ENCODE data around the gene TCF15. TPM values are rescaled to one million over a fixed set of nuclear protein-coding genes. Genes with fewer than 3 reads are reported as not detected.

Gene TCF15
- total and polyA plus RNA-seq, 2 of the 13 experiments (the other 11 are each of a cell fraction or from before 2014, with no cell fraction given), result not detected

DNA sequence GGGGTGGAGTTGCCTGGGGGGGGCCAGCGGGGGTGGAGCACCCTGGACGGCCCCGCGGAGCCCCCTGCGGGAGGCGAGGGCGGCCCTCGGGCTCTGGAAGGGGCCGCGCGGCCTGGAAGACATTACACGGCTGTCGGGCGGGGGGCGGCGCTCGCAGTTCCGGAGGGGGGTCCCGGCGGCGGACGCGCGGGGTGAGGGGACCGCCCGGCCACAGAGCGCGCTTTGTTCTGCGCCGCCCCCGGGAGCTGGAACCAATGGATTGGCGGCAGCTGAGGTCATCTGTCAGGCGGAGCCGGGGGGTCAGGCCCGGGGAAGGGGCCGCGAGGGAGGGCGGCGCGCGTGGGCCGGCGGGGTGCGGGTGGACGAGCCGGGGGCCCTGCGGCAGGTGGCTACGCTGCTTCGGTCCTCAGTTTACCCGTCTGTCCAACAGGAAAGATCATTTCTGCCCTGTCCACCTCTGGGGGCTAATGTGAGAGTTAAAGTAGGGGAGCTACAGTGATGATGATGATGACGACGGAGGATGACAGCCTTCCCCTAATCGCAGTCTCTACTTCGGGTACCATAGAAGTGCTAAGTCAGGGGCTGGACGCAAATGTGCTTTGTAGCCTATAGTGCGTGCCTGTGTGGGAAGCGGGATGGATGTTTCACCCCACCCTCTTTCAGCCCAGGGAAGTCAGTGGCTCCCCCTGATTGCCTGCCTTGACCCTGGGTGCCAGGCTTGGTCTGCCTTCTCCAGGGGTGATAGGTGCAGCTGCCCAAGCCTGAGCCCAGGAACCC is 32.5 kb upstream of the TCF15 start (continued):
- TF ChIP-seq, protein P1, sequence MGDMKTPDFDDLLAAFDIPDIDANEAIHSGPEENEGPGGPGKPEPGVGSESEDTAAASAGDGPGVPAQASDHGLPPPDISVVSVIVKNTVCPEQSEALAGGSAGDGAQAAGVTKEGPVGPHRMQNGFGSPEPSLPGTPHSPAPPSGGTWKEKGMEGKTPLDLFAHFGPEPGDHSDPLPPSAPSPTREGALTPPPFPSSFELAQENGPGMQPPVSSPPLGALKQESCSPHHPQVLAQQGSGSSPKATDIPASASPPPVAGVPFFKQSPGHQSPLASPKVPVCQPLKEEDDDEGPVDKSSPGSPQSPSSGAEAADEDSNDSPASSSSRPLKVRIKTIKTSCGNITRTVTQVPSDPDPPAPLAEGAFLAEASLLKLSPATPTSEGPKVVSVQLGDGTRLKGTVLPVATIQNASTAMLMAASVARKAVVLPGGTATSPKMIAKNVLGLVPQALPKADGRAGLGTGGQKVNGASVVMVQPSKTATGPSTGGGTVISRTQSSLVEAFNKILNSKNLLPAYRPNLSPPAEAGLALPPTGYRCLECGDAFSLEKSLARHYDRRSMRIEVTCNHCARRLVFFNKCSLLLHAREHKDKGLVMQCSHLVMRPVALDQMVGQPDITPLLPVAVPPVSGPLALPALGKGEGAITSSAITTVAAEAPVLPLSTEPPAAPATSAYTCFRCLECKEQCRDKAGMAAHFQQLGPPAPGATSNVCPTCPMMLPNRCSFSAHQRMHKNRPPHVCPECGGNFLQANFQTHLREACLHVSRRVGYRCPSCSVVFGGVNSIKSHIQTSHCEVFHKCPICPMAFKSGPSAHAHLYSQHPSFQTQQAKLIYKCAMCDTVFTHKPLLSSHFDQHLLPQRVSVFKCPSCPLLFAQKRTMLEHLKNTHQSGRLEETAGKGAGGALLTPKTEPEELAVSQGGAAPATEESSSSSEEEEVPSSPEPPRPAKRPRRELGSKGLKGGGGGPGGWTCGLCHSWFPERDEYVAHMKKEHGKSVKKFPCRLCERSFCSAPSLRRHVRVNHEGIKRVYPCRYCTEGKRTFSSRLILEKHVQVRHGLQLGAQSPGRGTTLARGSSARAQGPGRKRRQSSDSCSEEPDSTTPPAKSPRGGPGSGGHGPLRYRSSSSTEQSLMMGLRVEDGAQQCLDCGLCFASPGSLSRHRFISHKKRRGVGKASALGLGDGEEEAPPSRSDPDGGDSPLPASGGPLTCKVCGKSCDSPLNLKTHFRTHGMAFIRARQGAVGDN (CRISPR knock-in tag; IDR thresholded peaks at IDR 0.05), result peak; percentile 86
- TF ChIP-seq ZNF678 (CRISPR knock-in tag; IDR thresholded peaks at IDR 0.05) (0 out of 2 replicates have a peak, but pooled peaks have one; percentile 40), AGO2 (optimal IDR thresholded peaks at IDR 0.05; ENCODE audit: low read depth, low read length) (no peak), ZNF572 (CRISPR knock-in tag; IDR thresholded peaks at IDR 0.05) (no peak), MIER2 (CRISPR knock-in tag; IDR thresholded peaks at IDR 0.05) (no peak), HNRNPUL1 (IDR thresholded peaks at IDR 0.05; ENCODE audit: low read depth, low read length) (no peak), FOSL2 (CRISPR knock-in tag; IDR thresholded peaks at IDR 0.05) (peak; percentile 47)
- TF ChIP-seq, protein P2, sequence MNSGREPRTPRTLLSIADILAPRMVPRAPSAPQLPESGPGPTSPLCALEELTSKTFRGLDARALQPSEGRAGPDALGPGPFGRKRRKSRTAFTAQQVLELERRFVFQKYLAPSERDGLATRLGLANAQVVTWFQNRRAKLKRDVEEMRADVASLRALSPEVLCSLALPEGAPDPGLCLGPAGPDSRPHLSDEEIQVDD (CRISPR knock-in tag; IDR thresholded peaks at IDR 0.05; ENCODE audit: borderline replicate concordance), result no peak
- TF ChIP-seq, protein P3, sequence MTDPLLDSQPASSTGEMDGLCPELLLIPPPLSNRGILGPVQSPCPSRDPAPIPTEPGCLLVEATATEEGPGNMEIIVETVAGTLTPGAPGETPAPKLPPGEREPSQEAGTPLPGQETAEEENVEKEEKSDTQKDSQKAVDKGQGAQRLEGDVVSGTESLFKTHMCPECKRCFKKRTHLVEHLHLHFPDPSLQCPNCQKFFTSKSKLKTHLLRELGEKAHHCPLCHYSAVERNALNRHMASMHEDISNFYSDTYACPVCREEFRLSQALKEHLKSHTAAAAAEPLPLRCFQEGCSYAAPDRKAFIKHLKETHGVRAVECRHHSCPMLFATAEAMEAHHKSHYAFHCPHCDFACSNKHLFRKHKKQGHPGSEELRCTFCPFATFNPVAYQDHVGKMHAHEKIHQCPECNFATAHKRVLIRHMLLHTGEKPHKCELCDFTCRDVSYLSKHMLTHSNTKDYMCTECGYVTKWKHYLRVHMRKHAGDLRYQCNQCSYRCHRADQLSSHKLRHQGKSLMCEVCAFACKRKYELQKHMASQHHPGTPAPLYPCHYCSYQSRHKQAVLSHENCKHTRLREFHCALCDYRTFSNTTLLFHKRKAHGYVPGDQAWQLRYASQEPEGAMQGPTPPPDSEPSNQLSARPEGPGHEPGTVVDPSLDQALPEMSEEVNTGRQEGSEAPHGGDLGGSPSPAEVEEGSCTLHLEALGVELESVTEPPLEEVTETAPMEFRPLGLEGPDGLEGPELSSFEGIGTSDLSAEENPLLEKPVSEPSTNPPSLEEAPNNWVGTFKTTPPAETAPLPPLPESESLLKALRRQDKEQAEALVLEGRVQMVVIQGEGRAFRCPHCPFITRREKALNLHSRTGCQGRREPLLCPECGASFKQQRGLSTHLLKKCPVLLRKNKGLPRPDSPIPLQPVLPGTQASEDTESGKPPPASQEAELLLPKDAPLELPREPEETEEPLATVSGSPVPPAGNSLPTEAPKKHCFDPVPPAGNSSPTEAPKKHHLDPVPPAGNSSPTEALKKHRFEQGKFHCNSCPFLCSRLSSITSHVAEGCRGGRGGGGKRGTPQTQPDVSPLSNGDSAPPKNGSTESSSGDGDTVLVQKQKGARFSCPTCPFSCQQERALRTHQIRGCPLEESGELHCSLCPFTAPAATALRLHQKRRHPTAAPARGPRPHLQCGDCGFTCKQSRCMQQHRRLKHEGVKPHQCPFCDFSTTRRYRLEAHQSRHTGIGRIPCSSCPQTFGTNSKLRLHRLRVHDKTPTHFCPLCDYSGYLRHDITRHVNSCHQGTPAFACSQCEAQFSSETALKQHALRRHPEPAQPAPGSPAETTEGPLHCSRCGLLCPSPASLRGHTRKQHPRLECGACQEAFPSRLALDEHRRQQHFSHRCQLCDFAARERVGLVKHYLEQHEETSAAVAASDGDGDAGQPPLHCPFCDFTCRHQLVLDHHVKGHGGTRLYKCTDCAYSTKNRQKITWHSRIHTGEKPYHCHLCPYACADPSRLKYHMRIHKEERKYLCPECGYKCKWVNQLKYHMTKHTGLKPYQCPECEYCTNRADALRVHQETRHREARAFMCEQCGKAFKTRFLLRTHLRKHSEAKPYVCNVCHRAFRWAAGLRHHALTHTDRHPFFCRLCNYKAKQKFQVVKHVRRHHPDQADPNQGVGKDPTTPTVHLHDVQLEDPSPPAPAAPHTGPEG (CRISPR knock-in tag; IDR thresholded peaks at IDR 0.05), result no peak
- TF ChIP-seq, protein P4, sequence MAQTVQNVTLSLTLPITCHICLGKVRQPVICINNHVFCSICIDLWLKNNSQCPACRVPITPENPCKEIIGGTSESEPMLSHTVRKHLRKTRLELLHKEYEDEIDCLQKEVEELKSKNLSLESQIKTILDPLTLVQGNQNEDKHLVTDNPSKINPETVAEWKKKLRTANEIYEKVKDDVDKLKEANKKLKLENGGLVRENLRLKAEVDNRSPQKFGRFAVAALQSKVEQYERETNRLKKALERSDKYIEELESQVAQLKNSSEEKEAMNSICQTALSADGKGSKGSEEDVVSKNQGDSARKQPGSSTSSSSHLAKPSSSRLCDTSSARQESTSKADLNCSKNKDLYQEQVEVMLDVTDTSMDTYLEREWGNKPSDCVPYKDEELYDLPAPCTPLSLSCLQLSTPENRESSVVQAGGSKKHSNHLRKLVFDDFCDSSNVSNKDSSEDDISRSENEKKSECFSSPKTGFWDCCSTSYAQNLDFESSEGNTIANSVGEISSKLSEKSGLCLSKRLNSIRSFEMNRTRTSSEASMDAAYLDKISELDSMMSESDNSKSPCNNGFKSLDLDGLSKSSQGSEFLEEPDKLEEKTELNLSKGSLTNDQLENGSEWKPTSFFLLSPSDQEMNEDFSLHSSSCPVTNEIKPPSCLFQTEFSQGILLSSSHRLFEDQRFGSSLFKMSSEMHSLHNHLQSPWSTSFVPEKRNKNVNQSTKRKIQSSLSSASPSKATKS (CRISPR knock-in tag; IDR thresholded peaks at IDR 0.05), result no peak

All from HepG2 (cell line).